ENCODE results near the gene OBP2A. TPM values are rescaled to one million over a fixed set of nuclear protein-coding genes. Genes with fewer than 3 reads are reported as not detected.

Gene OBP2A
- total and polyA plus RNA-seq, 2 of the 8 experiments (the other 6 are each of a cell fraction or from before 2014, with no cell fraction given), result not detected

DNA sequence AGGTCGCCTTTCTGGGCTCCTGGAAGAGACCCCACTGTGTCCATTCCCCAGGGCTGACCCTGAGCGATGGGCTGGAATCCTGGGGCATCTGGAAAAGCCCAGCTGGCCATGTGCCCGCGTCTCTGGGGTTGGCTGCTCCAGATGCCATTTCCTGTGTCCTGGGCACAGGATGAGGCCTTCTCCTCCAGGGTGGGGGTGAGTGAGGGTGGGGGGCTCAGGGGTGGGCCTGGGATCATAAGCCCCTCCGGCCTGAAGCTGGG, 46.3 kb downstream of the OBP2A start:
- ChIA-PET POLR2A (ENCODE audit: partially characterized antibody) (interaction anchor here (1.2 kb wide), 1 partner anchor 9 kb away, joined by 3 read pairs; no protein-coding TSS in a partner anchor), CTCF (ENCODE audit: partially characterized antibody) (interaction anchor here (0.9 to 7.2 kb wide), 3 partner anchors 11 to 106 kb away, joined by 3 to 58 read pairs (median 3); no protein-coding TSS in a partner anchor)
- H2BK5ac ChIP-seq (ENCODE audit: low read depth, low read length), result no peak overlapping the region
- no peak overlapping the region for H3K14ac ChIP-seq (ENCODE audit: insufficient read length)
- no peak overlapping the region for H3K9ac ChIP-seq (replicated peaks in 1 of 4; ENCODE audit: extremely low read depth in 1 of 4, low read depth in 3 of 4, low read length in 3 of 4)
- no peaks in the 10 kb centered on the region for H3K23me2 ChIP-seq (ENCODE audit: low read depth, low read length)
- H2AK5ac ChIP-seq (ENCODE audit: low read depth, low read length), result no peak overlapping the region
- H3K56ac ChIP-seq (replicated peaks; ENCODE audit: insufficient read length, low read depth, low read length), result no peak overlapping the region
- H3K18ac ChIP-seq (ENCODE audit: extremely low read depth, low read length), result no peak overlapping the region
- no peaks in the 10 kb centered on the region for H3K27me3 ChIP-seq (replicated peaks in 1 of 4; ENCODE audit: control insufficient read depth in 3 of 4, extremely low read depth in 1 of 4, insufficient read depth in 3 of 4, low read length in 3 of 4)
- H3K27ac ChIP-seq (ENCODE audit: low read depth, low read length), result no peak overlapping the region
- H3K4me3 ChIP-seq (ENCODE audit: extremely low read depth in 1 of 4, insufficient read depth in 2 of 4, low read depth in 3 of 4, low read length in 4 of 4), result no peak overlapping the region
- no peaks in the 10 kb centered on the region for H3K36me3 ChIP-seq (ENCODE audit: control insufficient read depth in 2 of 4, insufficient read depth in 4 of 4, low read length in 3 of 4)
- TF ChIP-seq SP4 (IDR thresholded peaks at IDR 0.05; ENCODE audit: low read length) (no peak), CHD1 (IDR thresholded peaks at IDR 0.05; ENCODE audit: low read depth, low read length) (no peak), ASH2L (IDR thresholded peaks at IDR 0.05; ENCODE audit: low read length) (no peak), SP2 (IDR thresholded peaks at IDR 0.05; ENCODE audit: low read length) (no peak), HDAC2 (IDR thresholded peaks at IDR 0.05; ENCODE audit: borderline replicate concordance in 1 of 2, low read depth in 2 of 2, low read length in 2 of 2) (no peak), CEBPB (IDR thresholded peaks at IDR 0.05; ENCODE audit: low read depth, low read length) (no peak), JUND (IDR thresholded peaks at IDR 0.05; ENCODE audit: low read length) (no peak), YY1 (IDR thresholded peaks at IDR 0.05; ENCODE audit: low read depth, low read length) (no peak), GTF2F1 (IDR thresholded peaks at IDR 0.05; ENCODE audit: borderline replicate concordance, low read depth, low read length) (no peak), CREB1 (IDR thresholded peaks at IDR 0.05) (no peak), SIRT6 (IDR thresholded peaks at IDR 0.05; ENCODE audit: low read length) (no peak)
- TF ChIP-seq, protein P1, sequence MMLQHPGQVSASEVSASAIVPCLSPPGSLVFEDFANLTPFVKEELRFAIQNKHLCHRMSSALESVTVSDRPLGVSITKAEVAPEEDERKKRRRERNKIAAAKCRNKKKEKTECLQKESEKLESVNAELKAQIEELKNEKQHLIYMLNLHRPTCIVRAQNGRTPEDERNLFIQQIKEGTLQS (IDR thresholded peaks at IDR 0.05; ENCODE audit: insufficient read depth, low read depth, low read length), result no peak
- TF ChIP-seq, protein P2, sequence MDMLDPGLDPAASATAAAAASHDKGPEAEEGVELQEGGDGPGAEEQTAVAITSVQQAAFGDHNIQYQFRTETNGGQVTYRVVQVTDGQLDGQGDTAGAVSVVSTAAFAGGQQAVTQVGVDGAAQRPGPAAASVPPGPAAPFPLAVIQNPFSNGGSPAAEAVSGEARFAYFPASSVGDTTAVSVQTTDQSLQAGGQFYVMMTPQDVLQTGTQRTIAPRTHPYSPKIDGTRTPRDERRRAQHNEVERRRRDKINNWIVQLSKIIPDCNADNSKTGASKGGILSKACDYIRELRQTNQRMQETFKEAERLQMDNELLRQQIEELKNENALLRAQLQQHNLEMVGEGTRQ (IDR thresholded peaks at IDR 0.05; ENCODE audit: low read length), result no peak
- TF ChIP-seq, protein P3, sequence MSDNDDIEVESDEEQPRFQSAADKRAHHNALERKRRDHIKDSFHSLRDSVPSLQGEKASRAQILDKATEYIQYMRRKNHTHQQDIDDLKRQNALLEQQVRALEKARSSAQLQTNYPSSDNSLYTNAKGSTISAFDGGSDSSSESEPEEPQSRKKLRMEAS (IDR thresholded peaks at IDR 0.05), result no peak
- 87% methylated on average over 4 of the region's 5 CpGs; no CpG with 5 or more reads in 1 of the 2 experiments for WGBS, 2 experiments (ENCODE audit: extremely low coverage in 1 of 2, insufficient coverage in 1 of 2, insufficient read length in 1 of 2, insufficient replicate concordance in 2 of 2, low coverage in 1 of 2, low lambda C conversion rate in 2 of 2, missing lambda C conversion rate in 1 of 2)
- H4K20me1 ChIP-seq (replicated peaks in 1 of 2; ENCODE audit: control insufficient read depth in 1 of 2, insufficient read depth in 2 of 2, low read length in 2 of 2), result no peaks in the 10 kb centered on the region
- H2BK15ac ChIP-seq (ENCODE audit: low read length), result no peak overlapping the region
- H2BK120ac ChIP-seq (replicated peaks; ENCODE audit: low read depth, low read length), result no peak overlapping the region
- H2BK12ac ChIP-seq (ENCODE audit: low read depth, low read length), result no peak overlapping the region
- no peak overlapping the region for H3K23ac ChIP-seq (ENCODE audit: insufficient read length)
- no peaks in the 10 kb centered on the region for H3K79me2 ChIP-seq (ENCODE audit: control insufficient read depth in 1 of 2, insufficient read depth in 2 of 2, low read length in 2 of 2)
- DNase-seq (ENCODE audit: low read depth in 1 of 2, low spot score in 2 of 2) (no peak), FAIRE-seq (no peak)
- no peak overlapping the region for H2AFZ ChIP-seq (ENCODE audit: low read length)
- H3K4ac ChIP-seq (replicated peaks; ENCODE audit: insufficient read length, low read depth, low read length), result no peak overlapping the region
- H2BK20ac ChIP-seq (ENCODE audit: low read length), result no peak overlapping the region
- no peak overlapping the region for H4K91ac ChIP-seq (replicated peaks; ENCODE audit: insufficient read length, low read length)
- H4K5ac ChIP-seq (ENCODE audit: insufficient read length, low read depth, low read length), result no peak overlapping the region
- no peak overlapping the region for H3K4me2 ChIP-seq (ENCODE audit: insufficient read depth in 1 of 2, low read depth in 2 of 2, low read length in 2 of 2)
- H3K9me3 ChIP-seq (ENCODE audit: insufficient read depth in 2 of 2, low read depth in 1 of 2, low read length in 1 of 2), result 0 out of 4 replicates have a peak, but pooled peaks cover 0 to 5% of the 10 kb centered on the region in 2 experiments
- no peak overlapping the region for H4K8ac ChIP-seq (ENCODE audit: extremely low read depth, insufficient read depth, low read length)
- H3K4me1 ChIP-seq (replicated peaks in 1 of 4; ENCODE audit: control insufficient read depth in 3 of 4, insufficient read depth in 4 of 4, low read length in 3 of 4), result no peaks in the 10 kb centered on the region; a peak in 1 of 7 replicates
- H3K79me1 ChIP-seq (ENCODE audit: low read depth, low read length), result no peaks in the 10 kb centered on the region

Data from H1 (cell line).